ENCODE data around the gene UMPS.
"Not testable (repeated sequence)": the region's sequence is repeated elsewhere in the genome, so short reads cannot be mapped to it uniquely, and the experiment has no call there.

Gene UMPS

GRCh38 chr3:124707656-124708062 is 22.6 kb upstream of the UMPS start:
- DNase-seq = peak; percentile 13

GRCh38 chr3:124714223-124714853 is 15.9 kb upstream of the UMPS start:
- no peak for DNase-seq

GRCh38 chr3:124722589-124722988 is 7.7 kb upstream of the UMPS start:
- DNase-seq = no peak

DNA sequence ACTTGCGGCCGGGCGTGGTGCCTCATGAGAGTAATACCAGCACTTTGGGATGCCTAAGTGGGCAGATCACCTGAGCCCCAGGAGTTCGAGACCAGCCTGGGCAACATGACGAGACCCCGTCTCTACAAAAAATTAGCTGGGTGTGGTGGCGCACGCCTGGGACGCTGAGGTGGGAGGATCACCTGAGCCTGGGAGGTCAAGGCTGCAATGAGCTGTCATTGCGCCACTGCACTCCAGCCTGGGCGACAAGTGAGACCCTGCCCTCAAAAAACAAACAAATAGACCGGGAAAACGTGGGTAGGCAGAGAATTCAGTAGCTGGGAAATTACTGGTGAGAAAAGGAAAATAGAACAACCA is 667 bp downstream of the UMPS start:
- no peak for DNase-seq

DNA sequence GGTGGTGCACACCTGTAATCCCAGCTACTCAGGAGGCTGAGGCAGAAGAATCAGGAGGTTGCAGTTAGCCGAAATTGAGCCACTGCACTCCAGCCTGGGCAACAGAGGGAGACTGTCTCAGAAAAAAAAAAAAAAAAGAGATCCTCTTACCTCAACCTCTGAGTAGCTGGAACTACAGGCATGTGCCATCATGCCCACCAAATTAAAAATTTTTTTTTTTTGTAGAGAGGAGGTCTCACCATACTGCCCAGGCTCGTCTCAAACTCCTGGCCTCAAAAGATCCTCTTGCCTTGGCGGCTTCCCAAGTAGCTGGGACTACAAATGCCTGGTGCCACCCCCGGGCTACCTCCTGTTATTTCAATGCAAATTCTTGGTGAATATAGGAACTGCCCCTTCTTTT is 1.5 kb downstream of the UMPS start:
- DNase-seq = no peak

DNA sequence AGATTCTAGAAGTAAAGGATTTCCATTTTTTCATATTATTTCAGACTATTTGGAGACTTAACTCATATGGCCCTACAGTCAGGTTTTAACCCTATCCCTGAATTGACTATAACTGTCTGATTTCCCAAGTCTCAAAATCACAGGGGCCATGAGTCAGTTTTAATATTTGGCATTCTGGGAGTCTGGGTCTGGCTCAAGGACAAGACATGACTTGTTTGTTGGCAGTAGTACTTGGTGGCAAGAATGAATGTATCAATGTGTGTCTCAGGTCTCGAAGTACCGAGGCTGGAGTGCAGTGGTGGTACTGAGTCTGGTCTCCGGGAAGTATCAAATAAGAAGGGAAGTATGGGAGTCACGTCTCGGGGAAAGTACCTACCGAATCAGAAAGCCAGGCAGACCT is 10.8 kb downstream of the UMPS start:
- DNase-seq = no peak

DNA sequence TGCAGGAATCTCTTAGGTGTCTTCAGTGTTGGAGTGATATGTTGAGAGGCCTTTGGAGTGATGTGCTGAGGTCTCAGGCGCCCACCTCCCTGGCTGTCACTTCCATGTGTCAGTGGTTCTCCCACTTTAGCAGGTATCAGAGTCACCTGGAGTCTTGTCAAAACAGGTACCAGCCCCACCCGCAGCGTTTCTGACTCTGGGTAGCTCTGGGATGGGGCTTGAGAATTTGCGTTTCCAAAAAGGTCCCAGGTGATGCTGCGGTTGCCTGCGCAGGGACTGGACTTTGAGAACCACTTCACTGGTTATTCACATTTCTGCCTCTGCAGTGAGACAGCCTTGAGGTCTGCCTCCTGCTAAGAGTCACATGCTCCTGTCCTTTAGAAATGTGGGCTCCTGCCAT is 15.5 kb downstream of the UMPS start:
- no peak for DNase-seq

GRCh38 chr3:124747111-124747981 is 17.1 kb downstream of the UMPS start:
- no peak for DNase-seq

- no peak for DNase-seq
Measured at GRCh38 chr3:124748560-124749198, 18.4 kb downstream of the UMPS start.

DNA sequence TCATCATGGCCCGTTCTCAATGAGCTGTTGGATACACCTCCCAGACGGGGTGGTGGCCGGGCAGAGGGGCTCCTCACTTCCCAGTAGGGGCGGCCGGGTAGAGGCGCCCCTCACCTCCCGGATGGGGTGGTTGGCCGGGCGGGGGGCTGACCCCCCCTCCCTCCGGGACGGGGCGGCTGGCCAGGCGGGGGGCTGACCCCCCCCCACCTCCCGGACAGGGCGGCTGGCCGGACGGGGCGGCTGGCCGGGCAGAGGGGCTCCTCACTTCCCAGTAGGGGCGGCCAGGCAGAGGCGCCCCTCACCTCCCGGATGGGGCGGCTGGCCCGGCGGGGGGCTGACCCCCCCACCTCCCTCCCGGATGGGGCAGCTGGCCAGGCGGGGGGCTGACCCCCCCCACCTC is 19.6 kb downstream of the UMPS start:
- DNase-seq = not testable (repeated sequence)

- no peak for DNase-seq
Measured at GRCh38 chr3:124751501-124751900, 21.2 kb downstream of the UMPS start.

GRCh38 chr3:124752051-124752450 is 21.8 kb downstream of the UMPS start:
- DNase-seq = no peak

GRCh38 chr3:124757926-124758325 is 27.7 kb downstream of the UMPS start:
- DNase-seq = not testable (repeated sequence)

DNA sequence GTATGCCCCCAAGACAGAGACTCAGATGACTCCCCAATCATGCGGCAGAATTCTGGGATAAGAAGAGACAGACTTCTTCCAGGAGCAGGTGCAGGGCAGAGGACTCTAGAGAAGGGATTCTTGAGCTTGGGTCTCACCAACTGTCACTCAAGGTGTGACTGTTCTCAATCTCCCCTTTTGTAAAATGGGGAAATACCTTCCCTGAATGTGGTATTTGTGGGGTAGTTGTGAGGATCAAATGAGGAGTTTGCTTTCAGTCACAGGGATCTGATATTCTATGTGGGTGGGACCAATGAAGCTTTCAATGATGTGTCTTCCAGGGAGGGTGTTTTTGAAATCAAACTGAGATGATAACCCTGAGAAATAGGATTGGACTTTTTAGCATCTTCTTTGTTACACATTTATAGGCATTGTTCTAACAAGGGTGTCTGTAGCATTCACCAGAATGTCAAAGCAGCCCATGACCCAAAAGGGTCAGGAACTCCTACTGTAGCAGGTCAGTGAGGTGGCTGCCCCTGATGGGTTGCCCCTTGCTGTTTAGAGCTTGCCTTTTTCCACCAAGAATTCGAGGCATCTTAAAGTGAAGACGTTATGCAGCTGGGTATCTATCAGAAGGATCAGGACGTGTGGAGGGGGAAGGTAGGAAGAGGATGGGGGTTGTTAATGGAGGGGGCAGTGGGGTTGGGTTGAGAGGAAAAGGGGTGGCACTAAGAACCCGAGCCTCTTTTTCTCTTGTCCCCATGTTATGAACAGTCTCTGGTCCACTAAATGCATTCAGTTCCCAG is 28.8 kb downstream of the UMPS start:
- DNase-seq = no peak

DNA sequence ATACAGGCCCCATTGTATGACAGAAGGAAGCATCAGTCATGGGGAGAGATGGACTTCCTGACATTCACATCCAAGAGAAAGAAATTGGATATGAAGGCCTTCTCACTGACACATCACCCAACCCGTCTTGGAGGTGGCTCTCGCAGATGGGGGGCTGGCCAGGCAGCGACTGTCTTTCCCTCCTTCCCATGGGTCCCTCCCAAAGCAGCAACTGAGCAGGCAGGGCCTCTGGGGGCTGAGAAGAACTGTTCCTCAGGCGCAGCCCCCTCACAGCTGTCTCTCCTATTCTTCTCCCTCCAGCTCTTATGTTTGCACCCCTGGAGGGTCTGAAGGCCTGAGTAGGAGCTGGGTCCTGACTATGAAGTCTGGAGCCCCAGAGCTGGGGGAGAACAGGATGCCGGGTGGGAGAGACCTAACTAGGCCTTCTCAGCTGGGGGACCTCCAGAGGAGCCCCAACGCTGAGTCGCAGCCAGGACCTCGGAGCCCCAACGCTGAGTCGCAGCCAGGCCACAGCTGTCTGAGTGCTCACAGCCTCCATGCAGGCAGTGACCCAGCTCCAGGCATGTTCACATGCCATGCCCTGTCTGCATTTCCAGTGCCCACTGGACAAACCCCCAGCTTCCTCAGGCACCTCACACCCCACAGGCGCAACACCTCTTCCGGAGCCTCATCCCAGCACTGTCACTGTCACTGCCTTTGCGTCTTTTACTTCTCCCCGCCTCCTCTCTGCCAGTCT is 29.6 kb downstream of the UMPS start:
- DNase-seq = no peak

DNA sequence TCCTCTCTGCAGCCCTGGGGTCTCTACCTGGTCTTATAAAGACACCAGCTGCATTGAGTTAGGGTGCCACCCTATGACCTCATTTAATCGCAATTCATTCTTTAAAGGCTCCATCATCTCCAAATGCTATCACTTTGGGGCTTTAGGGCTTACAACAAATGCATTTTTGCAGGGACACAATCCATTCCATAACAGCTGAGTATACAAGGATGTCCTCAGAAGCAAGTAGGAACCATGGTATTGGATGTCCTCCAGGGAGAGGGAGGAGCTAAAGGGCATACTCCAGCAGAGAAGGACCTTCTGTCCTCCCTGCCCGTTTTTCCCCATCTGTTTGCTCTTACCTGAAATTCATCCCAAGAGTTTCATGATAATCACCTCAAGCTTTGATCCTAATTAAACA is 30.3 kb downstream of the UMPS start:
- DNase-seq = no peak

GRCh38 chr3:124761250-124761796 is 31.1 kb downstream of the UMPS start:
- peak; percentile 72 for DNase-seq

- DNase-seq = no peak
Measured at GRCh38 chr3:124761935-124762660, 31.8 kb downstream of the UMPS start.

GRCh38 chr3:124762661-124763011 is 32.4 kb downstream of the UMPS start:
- no peak for DNase-seq

DNA sequence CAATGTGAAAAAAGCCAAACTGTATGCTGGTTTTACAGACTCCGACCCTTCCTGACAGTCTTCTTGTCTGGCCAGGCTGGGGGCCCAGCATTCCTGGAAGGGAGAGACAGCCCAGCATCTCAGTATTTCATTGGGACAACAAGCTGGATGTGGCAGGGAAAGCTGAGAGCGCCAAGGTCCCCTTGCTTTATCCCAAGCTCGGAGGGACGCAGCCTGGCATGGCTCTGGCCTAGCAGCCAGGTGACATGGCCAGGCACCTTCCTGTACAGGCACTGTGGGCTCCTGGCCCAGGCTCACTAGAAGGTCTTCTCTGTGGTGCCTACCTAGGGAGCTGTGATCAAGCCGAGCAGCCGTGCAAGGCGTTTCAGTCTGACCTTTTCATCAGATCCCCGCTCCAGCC is 33.0 kb downstream of the UMPS start:
- DNase-seq = no peak

- no peak for DNase-seq
Measured at GRCh38 chr3:124763644-124764358, 33.5 kb downstream of the UMPS start.
